HTERT RPE-1 (cell line): ENCODE measurements around the gene CEP41.
"Not testable (repeated sequence)": the region's sequence is repeated elsewhere in the genome, so short reads cannot be mapped to it uniquely, and the experiment has no call there.

Source experiments
- in situ Hi-C: fragments of 300-500 bp; cut with MboI; formaldehyde crosslinking; loops from 4 replicates; pipeline ENCODE4 v1.14.3; 2020; ENCODE audit warnings: low sequenced_read_pairs

The CEP41 gene

DNA sequence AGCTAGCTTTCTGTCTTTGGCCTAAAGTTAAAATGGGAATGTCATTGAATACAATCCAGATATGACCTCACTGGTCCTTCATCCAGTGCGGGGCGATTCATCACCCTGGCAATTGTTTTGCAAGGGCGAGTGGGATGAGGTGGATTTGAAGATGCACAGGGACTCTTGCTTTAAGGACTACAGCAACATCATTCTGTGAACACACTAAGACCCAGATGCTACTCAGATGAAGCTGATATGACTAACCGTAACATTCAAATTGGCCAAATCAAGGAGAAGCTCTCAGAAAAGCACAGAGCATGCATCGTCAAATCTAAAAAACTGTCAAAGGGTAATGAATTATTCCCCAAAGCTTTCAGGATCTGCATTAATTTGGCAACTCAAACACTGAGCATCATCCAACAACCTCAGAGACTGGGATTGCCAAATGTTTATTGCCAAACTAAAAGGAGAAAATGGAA is 47.7 kb downstream of the CEP41 start:
- in situ Hi-C loops, result no loop called here

DNA sequence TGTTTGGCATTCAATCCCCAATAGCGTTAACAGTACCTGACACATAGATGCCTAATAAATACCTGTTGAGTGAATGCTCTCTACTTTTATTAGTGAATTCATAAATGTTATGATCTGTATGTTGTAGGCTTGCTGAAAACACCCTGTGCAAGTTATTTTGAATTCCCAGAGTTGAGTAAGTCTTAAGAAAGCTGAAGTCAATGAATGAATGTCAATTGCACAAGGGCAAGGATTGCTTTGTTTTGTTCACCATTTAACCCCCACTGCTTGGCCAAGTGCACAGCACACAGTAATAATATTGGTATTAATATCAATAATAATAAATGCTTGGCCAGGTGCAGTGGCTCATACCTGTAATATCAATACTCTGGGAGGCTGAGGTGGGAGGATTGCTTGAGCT is 50.3 kb downstream of the CEP41 start:
- in situ Hi-C loops, result no loop called here

- in situ Hi-C loops, result no loop called here
Measured at GRCh38 chr7:130388671-130389070, 52.1 kb downstream of the CEP41 start.

- in situ Hi-C loops, result no loop called here
Measured at GRCh38 chr7:130387628-130388403, 53.0 kb downstream of the CEP41 start.

- in situ Hi-C loops, result no loop called here
Measured at GRCh38 chr7:130387306-130387627, 53.5 kb downstream of the CEP41 start.

- in situ Hi-C loops, result no loop called here
Measured at GRCh38 chr7:130386876-130387275, 53.9 kb downstream of the CEP41 start.

- in situ Hi-C loops, result no loop called here
Measured at GRCh38 chr7:130385600-130386066, 55.2 kb downstream of the CEP41 start.

GRCh38 chr7:130384841-130385599 is 55.8 kb downstream of the CEP41 start:
- in situ Hi-C loops, result no loop called here

DNA sequence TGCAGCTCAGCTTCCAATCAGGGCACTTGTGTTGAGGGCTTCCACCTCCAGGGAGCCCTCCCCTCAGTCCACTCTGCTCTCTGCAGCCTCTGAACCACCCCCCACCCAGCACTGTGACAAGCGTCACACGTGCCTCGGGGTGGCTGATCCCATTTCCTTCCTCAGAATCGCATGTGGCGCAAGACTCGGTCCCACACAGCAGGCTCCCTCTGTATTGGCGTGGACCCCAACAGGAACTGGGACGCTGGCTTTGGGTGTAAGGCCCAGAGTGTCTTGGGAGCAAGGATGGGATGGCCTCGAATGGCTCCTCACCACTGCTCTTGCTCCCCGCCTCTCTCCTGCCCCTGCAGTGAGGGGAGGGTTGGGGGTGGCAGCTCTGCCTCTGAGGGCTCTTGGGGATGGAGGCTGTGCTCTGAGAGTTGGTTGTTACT is 56.4 kb downstream of the CEP41 start:
- in situ Hi-C loops, result no loop called here

DNA sequence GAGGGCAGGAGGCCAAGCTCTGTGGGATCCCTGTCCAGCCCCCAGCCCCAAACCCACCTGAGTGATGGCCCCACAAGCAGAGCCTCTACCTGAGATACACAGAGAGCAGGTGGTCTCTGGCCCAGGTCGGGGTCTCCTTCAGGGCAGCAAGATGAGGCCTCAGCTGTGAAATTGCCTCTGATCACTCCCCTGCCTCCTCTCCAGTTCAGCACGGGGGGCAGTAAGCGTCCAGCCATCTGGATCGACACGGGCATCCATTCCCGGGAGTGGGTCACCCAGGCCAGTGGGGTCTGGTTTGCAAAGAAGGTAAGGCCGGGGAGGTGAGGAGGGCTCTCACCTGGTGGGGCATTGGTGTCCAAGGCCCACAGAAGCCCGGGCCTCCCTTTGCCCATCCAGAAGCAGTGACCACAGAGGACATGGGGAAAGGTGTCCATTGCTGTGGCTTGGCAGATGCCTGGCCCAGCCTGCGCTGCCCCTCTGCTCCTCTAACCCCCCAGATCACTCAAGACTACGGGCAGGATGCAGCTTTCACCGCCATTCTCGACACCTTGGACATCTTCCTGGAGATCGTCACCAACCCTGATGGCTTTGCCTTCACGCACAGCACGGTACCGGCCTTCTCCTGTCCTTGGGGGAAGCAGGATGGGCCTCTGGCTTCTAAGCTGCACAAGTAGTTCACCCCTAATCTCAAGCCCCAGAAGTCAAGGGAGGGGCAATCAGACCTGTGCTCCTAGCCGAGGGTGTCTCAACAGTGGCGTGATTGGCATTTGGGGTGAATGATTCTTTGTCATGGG is 57.4 kb downstream of the CEP41 start:
- in situ Hi-C loops, result no loop called here

DNA sequence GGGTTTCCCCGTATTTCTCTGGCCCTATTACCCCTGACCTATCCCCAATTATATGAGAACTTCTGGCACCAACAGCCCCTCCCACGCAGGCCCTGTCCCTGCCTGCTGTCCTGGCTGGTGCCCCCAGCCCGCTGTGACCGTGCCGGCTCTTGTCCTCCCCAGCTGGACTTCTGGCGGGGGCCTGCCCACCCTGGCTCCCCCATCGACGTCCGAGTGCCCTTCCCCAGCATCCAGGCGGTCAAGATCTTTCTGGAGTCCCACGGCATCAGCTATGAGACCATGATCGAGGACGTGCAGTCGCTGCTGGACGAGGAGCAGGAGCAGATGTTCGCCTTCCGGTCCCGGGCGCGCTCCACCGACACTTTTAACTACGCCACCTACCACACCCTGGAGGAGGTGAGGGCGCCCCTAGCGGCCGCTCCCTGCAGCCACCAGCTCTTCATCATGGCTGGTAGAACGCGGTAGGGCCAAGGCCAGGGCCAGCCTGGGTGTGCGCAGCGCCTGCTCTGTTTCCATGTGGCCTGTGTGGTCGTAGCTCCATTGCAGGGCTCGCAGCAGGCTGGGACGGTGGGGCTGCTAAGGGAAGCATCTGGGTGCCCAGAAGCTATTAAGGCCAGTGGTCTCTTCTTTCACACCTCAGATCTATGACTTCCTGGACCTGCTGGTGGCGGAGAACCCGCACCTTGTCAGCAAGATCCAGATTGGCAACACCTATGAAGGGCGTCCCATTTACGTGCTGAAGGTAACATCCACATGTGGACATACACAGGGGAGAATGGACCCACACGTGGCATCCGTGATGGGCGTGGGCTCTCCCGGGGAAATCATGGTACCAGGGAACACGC is 59.1 kb downstream of the CEP41 start:
- in situ Hi-C loops, result no loop called here

- in situ Hi-C loops, result no loop called here
Measured at GRCh38 chr7:130380861-130381455, 59.9 kb downstream of the CEP41 start.

DNA sequence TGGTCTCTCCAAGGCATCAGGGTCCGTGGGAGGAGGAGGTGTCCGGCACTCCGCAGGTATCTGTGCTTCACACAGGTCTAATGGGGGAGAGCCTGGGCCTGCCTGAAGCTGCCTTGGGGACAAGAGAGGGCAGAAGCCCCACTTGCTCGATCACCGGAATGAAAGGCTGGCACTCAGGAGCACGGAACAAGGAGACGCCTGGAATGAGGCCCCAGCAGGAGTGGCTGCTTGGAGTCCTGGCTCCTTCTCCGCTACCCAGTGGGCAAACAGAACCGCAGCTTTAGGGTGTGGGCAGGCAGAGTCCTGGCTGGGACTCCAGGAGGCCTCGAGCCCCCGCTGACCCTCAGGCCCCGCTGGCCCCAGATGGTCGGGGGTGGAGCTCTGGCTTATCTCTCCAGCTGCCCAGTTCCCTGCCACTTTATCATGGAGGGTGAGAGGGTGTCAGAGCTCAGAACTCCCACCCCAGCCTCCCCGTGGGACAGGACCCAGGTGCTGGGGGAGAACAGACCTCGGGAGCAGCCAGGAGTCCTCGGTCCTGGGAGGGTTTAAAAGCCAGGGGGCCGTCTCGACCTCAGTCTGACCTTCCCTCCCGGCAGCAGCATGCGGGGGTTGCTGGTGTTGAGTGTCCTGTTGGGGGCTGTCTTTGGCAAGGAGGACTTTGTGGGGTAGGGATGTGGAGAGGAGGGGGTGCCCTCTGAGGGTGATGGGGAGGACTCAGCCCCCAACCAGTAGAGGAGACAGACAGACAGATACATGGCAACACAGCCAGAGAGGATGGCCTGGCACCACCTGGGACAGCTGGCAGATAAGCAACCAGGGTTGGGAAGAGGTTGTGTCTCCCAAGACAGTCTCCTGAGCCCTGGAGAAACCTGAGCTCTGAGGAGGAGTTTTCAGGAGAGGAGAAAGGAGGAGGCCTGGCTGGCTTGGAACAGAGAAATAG is 60.6 kb downstream of the CEP41 start, which contains the start of gene CPA1:
TSS of gene CPA1 (plus strand) at position 574 of the 940 bp plus-strand sequence. CDS start at position 601, 27 bp downstream.
- in situ Hi-C loops, result no loop called here

GRCh38 chr7:130379532-130379920 is 61.3 kb downstream of the CEP41 start:
- in situ Hi-C loops, result no loop called here

- in situ Hi-C loops, result no loop called here
Measured at GRCh38 chr7:130379019-130379418, 61.8 kb downstream of the CEP41 start.

- in situ Hi-C loops, result no loop called here
Measured at GRCh38 chr7:130377178-130377577, 63.6 kb downstream of the CEP41 start.

DNA sequence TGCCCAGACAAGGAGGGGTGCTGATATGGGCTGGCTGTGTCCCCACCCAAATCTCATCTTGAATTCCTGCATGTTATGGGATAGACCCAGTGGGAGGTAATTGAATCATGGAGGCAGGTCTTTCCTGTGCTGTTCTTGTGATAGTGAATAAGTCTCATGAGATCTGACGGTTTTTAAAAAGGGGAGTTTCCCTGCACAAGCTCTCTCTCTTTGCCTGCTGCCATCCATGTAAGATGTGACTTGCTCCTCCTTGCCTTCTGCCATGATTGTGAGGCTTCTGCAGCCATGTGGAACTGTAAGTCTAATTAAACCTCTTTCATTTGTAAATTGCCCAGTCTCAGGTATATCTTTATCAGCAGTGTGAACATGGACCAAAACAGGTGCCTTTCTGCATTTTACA is 64.4 kb downstream of the CEP41 start:
- in situ Hi-C loops, result not testable (repeated sequence)

DNA sequence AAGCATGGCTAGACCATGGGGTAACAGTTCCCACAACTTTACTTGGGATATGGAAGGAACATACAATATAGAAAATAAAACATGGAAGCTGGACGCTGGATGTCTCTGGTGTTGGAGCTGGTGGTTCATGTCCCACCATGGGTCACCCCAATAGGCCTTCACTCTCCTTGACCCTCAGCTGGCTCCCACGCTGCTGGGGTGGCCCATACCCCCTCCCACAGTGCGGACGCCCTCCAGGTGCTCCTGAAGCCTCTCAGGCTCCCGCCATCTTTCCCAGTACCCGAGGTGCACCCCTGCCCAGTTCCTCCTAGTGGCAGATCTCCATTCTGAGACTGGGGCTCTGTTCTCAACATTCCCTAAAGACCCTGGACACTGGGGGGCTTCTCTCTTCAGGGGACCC is 66.3 kb downstream of the CEP41 start:
- in situ Hi-C loops, result no loop called here
